ENCODE data around the gene ETF1. TPM values are rescaled to one million over a fixed set of nuclear protein-coding genes. Genes with fewer than 3 reads are reported as not detected.

The ETF1 gene
- total RNA-seq, 6 experiments from 2014 or later: 133 to 153 (median 148) TPM

GRCh38 chr5:138536215-138536614 is 6.8 kb downstream of the ETF1 start:
- Mint-ChIP-seq H3K36me3 (ENCODE audit: low read depth) (peaks cover 60% of the 10 kb centered on the region), H3K4me3 (no peak overlapping the region), H3K27ac (peak overlapping the region; percentile 51), H3K9me3 (no peaks in the 10 kb centered on the region), H3K4me1 (ENCODE audit: low read depth) (peaks cover 31% of the 10 kb centered on the region), H3K27me3 (ENCODE audit: insufficient read depth) (no peaks in the 10 kb centered on the region; the same call in 1 of the 2 replicates)
- TF ChIP-seq CTCF (IDR thresholded peaks at IDR 0.05): no peak
- no peak for DNase-seq

GRCh38 chr5:138533973-138534941 is 8.8 kb downstream of the ETF1 start:
- Mint-ChIP-seq H3K27ac (no peak overlapping the region), H3K27me3 (ENCODE audit: insufficient read depth) (no peaks in the 10 kb centered on the region; the same call in 1 of the 2 replicates), H3K4me3 (no peak overlapping the region), H3K36me3 (ENCODE audit: low read depth) (peaks cover 49% of the 10 kb centered on the region), H3K9me3 (no peaks in the 10 kb centered on the region), H3K4me1 (ENCODE audit: low read depth) (peaks cover 20% of the 10 kb centered on the region)
- no peak for DNase-seq
- TF ChIP-seq CTCF (IDR thresholded peaks at IDR 0.05): no peak

GRCh38 chr5:138529812-138530211 is 13.2 kb downstream of the ETF1 start:
- DNase-seq: no peak
- TF ChIP-seq CTCF (IDR thresholded peaks at IDR 0.05): no peak
- H3K9me3 Mint-ChIP-seq: no peaks in the 10 kb centered on the region
- H3K4me3 Mint-ChIP-seq: no peak overlapping the region
- no peaks in the 10 kb centered on the region for H3K27me3 Mint-ChIP-seq (ENCODE audit: insufficient read depth)
- H3K36me3 Mint-ChIP-seq (ENCODE audit: low read depth): peaks cover 42% of the 10 kb centered on the region
- peak overlapping the region; percentile 16; the same call in 1 of the 2 replicates for H3K27ac Mint-ChIP-seq
- H3K4me1 Mint-ChIP-seq (ENCODE audit: low read depth): peaks cover 34% of the 10 kb centered on the region

GRCh38 chr5:138528744-138529469 is 14.1 kb downstream of the ETF1 start:
- H3K4me3 Mint-ChIP-seq: no peak overlapping the region
- H3K36me3 Mint-ChIP-seq (ENCODE audit: low read depth): peaks cover 33% of the 10 kb centered on the region
- peaks cover 3% of the 10 kb centered on the region; the same call in 1 of the 2 replicates for H3K27me3 Mint-ChIP-seq (ENCODE audit: insufficient read depth)
- H3K9me3 Mint-ChIP-seq: no peaks in the 10 kb centered on the region
- DNase-seq: no peak
- H3K4me1 Mint-ChIP-seq (ENCODE audit: low read depth): peaks cover 34% of the 10 kb centered on the region
- TF ChIP-seq CTCF (IDR thresholded peaks at IDR 0.05): no peak
- no peak overlapping the region for H3K27ac Mint-ChIP-seq

- Mint-ChIP-seq H3K36me3 (ENCODE audit: low read depth) (peaks cover 26% of the 10 kb centered on the region), H3K27ac (no peak overlapping the region), H3K4me1 (ENCODE audit: low read depth) (peaks cover 38% of the 10 kb centered on the region), H3K4me3 (no peak overlapping the region), H3K9me3 (no peaks in the 10 kb centered on the region), H3K27me3 (ENCODE audit: insufficient read depth) (peaks cover 3% of the 10 kb centered on the region; the same call in 1 of the 2 replicates)
- TF ChIP-seq CTCF (IDR thresholded peaks at IDR 0.05): no peak
- DNase-seq: no peak
These were observed 14.8 kb downstream of the ETF1 start for GRCh38 chr5:138528208-138528607.

Data from HFFc6 (cell line).